GM18505 (cell line): Measurements from ENCODE around the gene SLC6A3.

ENCODE experiments used
- ATAC-seq: cut with Tn5 transposase; IDR thresholded peaks from one replicate; pipeline ENCODE4 v1.9.1; 2021; ENCODE audit not compliant: unreplicated experiment
- POLR2A ChIP-seq: IDR thresholded peaks from 4 replicates; pipeline ENCODE4 v1.6.1; 2011; ENCODE audit warnings: borderline replicate concordance; ENCODE audit not compliant: insufficient read depth, insufficient read length; ENCODE audit errors: extremely low read depth

The SLC6A3 gene

DNA sequence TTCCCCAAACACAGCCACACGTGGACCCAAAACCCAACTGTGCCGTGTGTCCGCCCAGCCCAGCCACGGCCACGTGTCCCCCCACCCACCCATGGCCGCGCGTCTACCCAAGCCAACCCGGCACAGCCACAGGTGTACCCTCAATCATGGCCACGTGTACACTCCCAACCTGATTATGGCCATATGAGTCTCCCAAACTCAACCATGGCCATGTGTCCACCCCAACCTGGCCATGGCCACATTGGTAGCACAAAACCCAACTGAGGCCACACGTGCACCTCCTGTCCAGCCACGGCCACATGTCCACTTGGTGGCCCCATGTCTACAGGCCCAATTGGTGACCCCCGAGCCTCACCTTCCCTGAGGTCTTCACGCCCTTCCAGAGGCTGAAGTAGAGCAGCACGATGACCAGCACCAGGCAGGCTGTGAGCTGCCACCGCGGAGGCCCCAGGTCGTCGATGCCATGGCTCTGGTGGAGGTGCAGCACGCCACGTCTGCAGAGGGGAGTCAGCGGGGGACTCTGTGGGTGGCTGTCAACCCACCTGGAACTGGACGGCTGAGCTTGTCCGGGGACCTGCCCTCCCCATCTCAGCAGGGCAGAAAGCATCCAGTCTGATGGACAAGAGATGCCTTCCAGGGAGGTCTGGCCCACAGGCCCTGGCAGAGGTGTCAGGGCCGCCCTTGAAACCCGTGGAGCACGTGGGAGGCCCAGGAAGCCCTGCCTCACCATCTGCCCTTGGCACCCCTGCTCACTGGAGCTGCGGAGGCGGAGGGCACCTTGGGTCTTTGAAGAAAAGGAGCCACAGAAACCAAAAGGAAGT is 23.5 kb downstream of the SLC6A3 start:
- no peak for ATAC-seq

DNA sequence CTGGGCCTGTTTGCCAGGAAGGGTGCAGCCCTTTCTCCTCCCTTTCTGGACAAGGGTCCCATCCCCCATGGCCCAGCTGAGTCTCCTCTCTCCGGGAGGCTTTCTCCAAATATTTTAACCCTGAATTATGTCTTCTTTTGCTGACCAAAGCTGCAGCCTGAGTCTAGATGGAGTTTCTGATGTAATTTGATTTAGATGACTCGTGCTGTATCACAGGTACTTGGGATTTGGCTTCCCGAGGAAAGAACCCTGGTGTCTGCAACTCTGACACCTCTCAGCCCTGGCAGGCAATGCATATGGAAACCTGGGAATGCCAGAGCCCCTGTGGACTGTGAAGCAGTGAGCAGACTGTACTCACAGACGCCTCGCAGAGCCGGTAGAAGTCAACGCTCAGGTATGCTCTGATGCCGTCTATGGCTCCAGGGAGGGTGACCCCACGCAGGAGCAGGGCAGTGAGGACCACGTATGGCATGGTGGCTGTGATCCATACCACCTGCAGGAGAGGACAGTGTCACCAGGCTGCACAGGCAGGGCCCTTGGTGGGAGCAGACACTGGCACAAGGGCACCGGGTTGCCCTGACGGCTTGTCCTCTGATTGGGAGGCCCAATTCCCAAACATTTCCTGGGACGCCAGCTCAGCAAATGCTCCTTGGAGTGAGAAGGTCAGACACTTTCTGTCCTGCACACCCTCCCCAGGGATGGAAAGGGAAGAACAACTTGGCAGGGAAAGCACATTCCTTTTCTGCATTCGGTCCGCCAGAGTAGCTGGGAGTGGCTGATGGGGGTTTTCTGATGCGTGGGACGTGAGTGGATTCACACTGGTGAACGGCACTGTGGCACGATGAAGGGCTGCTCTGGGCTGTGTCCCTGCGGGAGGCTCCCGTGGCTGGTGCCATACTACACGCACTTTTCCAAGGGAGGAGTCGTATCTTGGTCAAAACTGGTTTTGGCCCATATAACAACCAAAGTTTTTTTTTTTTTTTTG is 24.7 kb downstream of the SLC6A3 start:
- no peak for ATAC-seq
- TF ChIP-seq POLR2A: no peak

More for the DNA sequence above, 23.5 kb downstream of the SLC6A3 start:
- no peak for TF ChIP-seq POLR2A

DNA sequence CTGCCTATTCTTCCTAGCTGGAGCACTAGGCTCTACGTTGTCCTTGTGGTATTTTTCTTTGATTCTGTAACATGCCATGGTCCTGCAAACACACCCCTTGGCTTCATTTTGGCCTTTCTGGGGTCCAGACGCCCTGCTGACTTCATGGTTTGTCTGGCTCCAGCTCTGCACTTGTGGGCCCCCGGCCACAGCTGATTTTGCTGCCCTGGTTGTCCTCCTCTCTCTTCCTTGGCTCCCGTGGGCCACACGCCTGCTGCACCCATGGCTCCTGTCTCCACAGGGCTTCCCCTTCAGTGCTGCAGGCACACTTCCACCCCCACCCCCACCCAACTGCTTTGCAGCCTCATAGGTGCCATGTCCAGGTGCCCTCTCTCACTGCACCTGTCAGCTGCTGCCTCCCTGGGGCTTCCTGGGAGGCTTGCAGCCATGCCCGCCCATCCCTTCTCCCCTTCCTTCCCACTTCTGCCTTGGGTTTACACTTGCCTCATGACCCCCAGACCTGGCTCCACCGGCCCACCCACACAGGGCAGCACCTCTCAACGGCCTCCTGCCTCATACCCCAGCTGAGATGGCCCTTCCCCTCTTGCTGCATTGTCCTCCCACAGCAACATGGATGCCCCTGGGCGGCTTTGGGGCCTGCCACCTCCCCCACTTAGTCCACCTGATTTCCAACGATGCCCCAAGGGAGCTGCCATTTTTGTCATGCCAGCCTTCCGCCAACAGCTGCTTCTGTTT is 25.6 kb downstream of the SLC6A3 start:
- ATAC-seq: no peak
- no peak for TF ChIP-seq POLR2A

DNA sequence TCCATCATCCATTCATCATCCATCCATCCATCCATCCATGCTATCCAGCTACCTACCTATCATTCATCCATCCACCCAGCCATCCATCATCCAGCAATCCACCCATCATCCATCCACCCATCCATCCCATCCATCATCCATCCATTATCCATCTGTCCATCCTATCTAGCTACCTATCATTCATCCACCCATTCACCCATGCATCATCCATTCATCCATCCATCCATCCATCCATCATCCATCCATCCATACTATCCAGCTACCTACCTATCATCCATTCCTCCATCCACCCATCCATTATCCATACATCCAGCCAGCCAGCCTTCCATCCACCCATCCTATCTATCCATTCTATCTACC is 26.3 kb downstream of the SLC6A3 start:
- no peak for TF ChIP-seq POLR2A
- ATAC-seq: no peak

DNA sequence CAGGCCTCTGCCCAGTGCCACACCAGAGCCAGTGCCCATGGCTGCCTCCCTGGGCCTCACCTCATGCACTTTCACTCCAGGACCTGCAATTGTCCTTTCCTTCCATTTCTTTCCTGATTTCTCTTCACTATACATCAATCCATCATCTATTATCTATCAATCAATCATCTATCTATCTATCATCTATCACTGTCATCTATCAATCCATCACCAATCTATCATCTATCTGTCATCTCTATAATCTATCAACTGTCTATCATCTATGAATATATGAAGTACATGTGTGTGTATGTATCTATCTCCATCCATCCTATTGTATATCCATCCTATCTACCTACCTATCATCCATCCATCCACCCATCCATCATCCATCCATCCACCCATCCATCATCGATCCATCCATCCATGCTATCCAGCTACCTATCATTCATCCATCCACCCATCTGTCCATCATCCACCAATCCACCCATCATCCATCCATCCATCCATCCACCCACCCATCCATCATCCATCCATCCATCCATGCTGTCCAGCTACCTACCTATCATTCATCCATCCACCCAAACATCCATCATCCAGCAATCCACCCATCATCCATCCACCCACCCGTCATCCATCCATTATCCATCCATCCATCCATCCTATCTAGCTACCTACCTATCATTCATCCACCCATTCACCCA is 26.9 kb downstream of the SLC6A3 start:
- no peak for ATAC-seq
- TF ChIP-seq POLR2A: no peak

DNA sequence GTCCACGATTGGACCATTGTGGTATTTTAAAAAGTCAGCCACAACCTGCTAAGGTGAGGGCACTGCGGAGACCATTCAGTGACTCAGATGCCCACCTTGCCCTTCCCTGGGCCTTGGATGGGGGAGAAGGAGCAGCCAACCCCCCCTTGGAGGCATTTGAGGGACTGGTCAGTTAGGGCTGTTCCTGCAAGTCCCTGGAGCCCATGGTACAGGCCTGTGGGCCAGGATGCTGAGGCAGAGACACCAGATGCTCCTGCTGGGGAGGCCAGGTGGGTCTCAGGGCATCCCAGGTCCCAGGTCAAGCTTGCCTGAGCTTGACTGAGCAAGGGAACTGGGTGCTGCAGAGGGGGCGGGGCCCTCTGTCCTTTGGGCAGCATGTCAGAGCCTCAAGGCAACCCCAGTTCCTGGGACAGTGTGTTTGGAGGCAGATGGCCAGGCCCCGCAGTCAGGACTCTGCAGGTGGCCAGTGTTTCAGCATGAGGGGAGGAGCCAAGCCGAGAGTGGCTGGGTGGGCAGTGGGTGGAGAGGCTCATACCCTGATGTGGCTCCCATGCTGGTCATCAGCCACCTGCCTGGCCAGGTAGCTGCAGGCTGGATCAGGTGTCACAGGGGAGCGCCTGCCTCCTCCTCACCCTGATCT is 27.5 kb downstream of the SLC6A3 start:
- ATAC-seq: no peak

DNA sequence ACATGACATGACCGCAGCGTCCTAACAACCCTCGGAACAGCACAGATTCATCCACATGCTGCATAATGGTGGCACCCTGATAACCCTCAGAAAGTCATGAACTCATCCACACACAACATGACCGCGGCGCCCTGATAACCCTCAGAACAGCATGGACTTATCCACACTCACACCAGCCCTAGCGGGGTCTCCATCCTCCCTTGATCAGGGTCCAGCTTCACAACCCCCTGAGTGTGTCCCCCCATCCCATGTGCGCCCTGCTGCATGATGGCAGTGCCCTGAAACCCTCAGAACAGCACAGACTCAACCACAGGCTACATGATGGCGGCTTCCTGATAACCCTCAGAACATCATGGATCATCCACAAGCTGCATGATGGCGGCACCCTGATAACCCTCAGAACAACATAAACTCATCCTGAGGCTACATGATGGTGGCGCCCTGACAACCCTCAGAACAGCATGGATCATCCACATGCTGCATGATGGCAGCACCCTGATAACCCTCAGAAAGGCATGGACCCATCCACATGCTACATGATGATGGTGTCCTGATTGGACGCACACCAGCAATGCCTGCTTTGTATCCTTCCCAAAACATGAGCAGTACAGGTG is 28.3 kb downstream of the SLC6A3 start:
- ATAC-seq: no peak

More for the DNA sequence above, 27.5 kb downstream of the SLC6A3 start:
- TF ChIP-seq POLR2A: no peak

DNA sequence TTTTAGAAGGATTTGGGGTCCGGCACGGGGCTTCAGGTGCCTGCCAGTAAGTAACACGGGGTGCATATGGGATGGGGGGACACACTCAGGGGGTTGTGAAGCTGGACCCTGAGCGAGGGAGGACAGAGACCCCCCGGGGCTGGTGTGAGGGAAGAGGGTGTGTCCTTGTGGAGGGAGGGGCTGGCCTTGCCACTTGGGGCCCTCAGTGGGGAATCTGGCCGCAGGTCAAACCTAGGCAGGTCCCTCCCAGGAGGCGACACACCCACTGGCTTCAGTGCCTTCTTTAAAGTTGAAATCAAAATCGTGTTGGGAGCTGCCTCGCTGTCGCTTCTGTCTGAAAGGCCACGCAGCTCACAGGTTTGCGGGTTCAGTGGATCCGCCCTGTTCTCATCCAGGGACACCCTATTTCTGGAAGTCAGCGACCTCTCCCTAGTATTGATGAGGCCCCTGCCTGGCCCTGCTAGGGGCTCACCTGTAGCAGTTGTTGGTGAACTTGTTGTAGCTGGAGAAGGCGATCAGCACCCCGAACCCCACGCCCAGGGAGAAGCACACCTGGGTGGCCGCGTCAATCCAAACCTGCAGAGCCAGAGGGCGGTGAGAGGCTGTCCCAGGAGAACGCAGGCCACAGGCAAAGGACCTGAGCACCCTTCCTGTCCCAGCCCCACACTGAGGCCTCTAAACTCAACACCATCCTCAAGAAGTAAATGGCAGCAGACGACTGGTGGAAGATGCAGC is 29.4 kb downstream of the SLC6A3 start:
- ATAC-seq: no peak
- TF ChIP-seq POLR2A: no peak

More for the DNA sequence above, 28.3 kb downstream of the SLC6A3 start:
- no peak for TF ChIP-seq POLR2A

DNA sequence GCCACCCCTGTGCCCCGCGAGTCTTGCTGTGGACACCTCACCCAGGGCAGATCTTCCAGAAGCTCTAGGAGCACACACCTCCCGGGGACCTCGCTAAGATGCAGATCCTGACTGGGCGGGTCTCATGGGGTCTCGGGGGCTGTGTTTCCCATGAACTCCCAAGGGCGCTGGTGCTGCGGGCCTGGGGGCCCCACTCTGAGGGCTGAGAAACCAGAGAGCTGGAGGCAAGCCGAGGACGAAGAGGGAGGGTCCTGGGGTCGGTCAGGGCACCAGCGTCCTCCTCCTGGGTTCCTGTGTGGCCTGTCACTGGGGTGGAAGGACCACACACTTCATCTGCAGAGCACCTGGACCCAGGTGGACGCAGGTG is 30.2 kb downstream of the SLC6A3 start:
- ATAC-seq: no peak
- no peak for TF ChIP-seq POLR2A

DNA sequence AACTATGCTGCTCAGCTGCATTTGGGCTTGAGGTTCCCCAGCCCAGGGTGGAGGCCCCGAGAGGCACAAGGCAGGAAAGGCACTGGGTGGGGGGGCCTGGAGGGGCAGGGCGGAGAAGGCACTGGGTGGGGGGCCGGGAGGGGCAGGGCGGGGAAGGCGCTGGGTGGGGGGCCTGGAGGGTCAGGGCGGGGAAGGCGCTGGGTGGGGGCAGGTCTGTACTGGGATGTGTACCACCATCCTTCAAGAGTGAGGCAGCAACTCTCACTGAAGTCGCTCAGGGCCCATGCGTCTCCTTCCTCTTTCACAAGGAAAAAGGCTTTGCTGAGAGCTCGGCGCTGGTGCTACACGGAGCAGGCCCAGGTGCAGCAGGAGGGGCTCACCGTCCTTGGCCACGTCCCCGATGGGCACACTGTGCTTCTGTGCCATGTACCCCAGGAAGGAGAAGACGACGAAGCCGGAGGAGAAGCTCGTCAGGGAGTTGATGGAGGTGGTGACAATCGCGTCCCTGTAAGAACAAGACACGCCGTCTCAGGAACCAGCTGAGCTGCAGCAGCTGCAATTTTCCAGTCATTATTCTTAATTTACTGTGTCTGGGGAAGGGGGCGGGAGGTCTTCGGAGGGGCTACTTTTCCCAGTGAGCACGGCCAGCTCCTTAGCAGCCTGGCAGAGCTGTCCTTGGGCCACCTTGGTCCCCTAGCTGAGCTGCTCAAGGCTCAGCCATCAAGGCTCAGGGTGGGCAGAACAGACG is 30.8 kb downstream of the SLC6A3 start:
- ATAC-seq: no peak
- TF ChIP-seq POLR2A: no peak

DNA sequence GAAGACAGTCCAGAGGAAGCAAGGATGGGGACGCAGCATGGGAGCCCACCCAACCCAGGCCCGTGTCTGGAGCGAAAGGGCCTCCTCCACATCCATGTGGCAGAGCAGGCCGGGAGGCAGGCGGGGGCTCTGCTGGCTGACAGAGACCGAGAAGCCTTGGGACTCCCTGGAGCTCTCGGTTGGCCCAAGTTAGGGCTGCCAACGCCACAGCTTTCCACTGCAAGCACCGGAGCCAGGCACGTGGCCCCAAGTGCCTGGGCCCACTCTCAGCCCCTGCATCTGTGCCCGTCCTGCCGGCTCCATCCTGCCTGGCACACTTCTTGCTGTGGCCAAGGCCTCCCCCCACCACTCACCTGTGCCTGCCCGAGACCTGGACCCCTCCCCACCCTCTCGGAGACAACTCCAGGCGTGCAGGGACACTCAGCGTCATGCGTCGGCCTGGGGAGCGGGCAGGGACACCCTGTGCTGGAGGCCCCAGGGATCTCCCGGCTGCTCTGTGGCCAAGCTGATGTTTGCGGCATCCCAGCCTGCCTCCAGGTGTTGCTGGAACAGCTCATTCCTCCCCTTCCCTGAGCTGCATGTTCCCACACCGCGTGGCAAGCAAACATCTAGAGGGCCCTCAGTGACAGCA is 31.5 kb downstream of the SLC6A3 start:
- no peak for ATAC-seq

DNA sequence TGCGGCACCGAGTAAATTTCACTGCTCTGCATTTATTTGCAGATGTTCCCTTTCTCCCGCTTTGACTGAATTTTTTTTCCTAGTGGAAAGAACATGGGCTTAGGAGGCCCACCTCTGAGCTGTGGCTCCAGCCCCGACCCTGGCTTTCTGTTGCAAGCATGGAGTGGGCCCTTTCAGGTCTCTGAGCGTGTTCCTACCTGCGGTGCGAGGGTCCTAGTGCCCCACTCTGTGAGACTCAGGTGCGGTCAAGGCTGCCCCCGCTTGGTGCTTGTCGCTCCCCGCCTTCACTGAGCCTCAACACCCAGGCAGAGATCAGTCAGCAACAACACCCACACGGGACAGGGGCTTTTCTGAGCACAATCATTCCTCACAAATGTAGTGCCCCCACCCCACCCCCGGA is 32.0 kb downstream of the SLC6A3 start:
- ATAC-seq: no peak

More for the DNA sequence above, 31.5 kb downstream of the SLC6A3 start:
- TF ChIP-seq POLR2A: no peak

More for the DNA sequence above, 32.0 kb downstream of the SLC6A3 start:
- TF ChIP-seq POLR2A: no peak
